ENCODE data around the gene ARMH4. TPM values are rescaled to one million over a fixed set of nuclear protein-coding genes. Genes with fewer than 3 reads are reported as not detected.

ARMH4 gene
- polyA plus RNA-seq, 3 donors: 0.07 TPM; not detected in 2

GRCh38 chr14:58196198-58196597 lies 44.2 kb upstream of the ARMH4 start:
- Mint-ChIP-seq H3K4me3 (no peak overlapping the region), H3K4me1 (peaks cover 17% of the 10 kb centered on the region), H3K36me3 (no peaks in the 10 kb centered on the region), H3K27me3 (ENCODE audit: low read depth in 3 of 3) (peaks cover 4 to 6% (median 5%) of the 10 kb centered on the region in 3 donors), H3K9me3 (peaks cover 0 to 2% (median 0%) of the 10 kb centered on the region in 7 donors), H3K27ac (no peak overlapping the region)
- H3K27me3 ChIP-seq (ENCODE audit: control insufficient read depth in 2 of 2, insufficient read depth in 2 of 2, low read length in 2 of 2): no peaks in the 10 kb centered on the region
- peaks cover 13 to 15% of the 10 kb centered on the region in 2 donors for H3K4me1 ChIP-seq (ENCODE audit: control insufficient read depth in 1 of 2, insufficient read depth in 2 of 2, low read length in 2 of 2)
- no peak overlapping the region for H3K27ac ChIP-seq (ENCODE audit: low read depth in 1 of 2, low read length in 2 of 2)
- peaks cover 12% of the 10 kb centered on the region for H3K79me2 ChIP-seq (ENCODE audit: insufficient read depth, low read length)
- DNase-seq: no peak
- no peak overlapping the region for H3K9ac ChIP-seq (ENCODE audit: insufficient read depth, low read length, poor library complexity, severe bottlenecking)
- H2AFZ ChIP-seq (ENCODE audit: insufficient read depth, low read depth, low read length, poor library complexity, severe bottlenecking): no peak overlapping the region
- TF ChIP-seq, protein P1, sequence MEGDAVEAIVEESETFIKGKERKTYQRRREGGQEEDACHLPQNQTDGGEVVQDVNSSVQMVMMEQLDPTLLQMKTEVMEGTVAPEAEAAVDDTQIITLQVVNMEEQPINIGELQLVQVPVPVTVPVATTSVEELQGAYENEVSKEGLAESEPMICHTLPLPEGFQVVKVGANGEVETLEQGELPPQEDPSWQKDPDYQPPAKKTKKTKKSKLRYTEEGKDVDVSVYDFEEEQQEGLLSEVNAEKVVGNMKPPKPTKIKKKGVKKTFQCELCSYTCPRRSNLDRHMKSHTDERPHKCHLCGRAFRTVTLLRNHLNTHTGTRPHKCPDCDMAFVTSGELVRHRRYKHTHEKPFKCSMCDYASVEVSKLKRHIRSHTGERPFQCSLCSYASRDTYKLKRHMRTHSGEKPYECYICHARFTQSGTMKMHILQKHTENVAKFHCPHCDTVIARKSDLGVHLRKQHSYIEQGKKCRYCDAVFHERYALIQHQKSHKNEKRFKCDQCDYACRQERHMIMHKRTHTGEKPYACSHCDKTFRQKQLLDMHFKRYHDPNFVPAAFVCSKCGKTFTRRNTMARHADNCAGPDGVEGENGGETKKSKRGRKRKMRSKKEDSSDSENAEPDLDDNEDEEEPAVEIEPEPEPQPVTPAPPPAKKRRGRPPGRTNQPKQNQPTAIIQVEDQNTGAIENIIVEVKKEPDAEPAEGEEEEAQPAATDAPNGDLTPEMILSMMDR (IDR thresholded peaks at IDR 0.05): no peak
- intact Hi-C loops (cut with micrococcal nuclease): no loop called here
- WGBS (ENCODE audit: insufficient coverage): no CpG with 5 or more reads among the region's 1 CpG
- no peak overlapping the region for H3K4me2 ChIP-seq (replicated peaks; ENCODE audit: extremely low read depth, low read length, poor library complexity, severe bottlenecking)
- H3K4me3 ChIP-seq (replicated peaks in 1 of 3; ENCODE audit: low read depth in 2 of 3, low read length in 3 of 3): no peak overlapping the region
- H4K20me1 ChIP-seq (ENCODE audit: insufficient read depth, low read length): no peaks in the 10 kb centered on the region
- no peaks in the 10 kb centered on the region for H3K36me3 ChIP-seq (replicated peaks in 1 of 2; ENCODE audit: control insufficient read depth in 1 of 2, insufficient read depth in 2 of 2, low read length in 2 of 2)
- H3K9me3 ChIP-seq (replicated peaks in 1 of 2; ENCODE audit: control insufficient read depth in 1 of 2, insufficient read depth in 1 of 2, low read length in 2 of 2): no peaks in the 10 kb centered on the region

DNA sequence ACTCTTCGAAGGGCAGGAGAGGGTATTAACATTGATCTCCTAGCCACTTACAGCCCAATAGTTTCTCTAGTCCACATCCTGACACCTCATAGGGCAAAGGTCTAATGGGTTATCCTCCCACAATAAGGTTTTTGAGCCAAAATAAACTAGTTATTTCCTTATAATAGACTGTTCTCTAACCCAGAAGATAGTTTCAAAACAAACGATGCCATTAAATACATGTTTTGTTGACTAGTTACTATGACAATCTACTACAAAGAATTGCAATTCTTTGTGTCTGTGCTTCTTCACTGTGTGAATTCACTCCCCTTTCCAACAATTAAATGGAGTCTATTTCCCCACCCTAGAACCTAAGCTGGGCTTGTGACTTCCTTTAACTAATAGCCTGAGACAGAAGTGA lies 41.5 kb upstream of the ARMH4 start:
- Histone ChIP-seq H3K4me2 (replicated peaks; ENCODE audit: extremely low read depth, low read length, poor library complexity, severe bottlenecking) (no peak overlapping the region), H3K4me1 (ENCODE audit: control insufficient read depth in 1 of 2, insufficient read depth in 2 of 2, low read length in 2 of 2) (no peaks in the 10 kb centered on the region), H3K9me3 (replicated peaks in 1 of 2; ENCODE audit: control insufficient read depth in 1 of 2, insufficient read depth in 1 of 2, low read length in 2 of 2) (no peaks in the 10 kb centered on the region), H3K36me3 (replicated peaks in 1 of 2; ENCODE audit: control insufficient read depth in 1 of 2, insufficient read depth in 2 of 2, low read length in 2 of 2) (no peaks in the 10 kb centered on the region), H3K27ac (ENCODE audit: low read depth in 1 of 2, low read length in 2 of 2) (no peak overlapping the region), H3K4me3 (replicated peaks in 1 of 3; ENCODE audit: low read depth in 2 of 3, low read length in 3 of 3) (no peak overlapping the region), H3K27me3 (ENCODE audit: control insufficient read depth in 2 of 2, insufficient read depth in 2 of 2, low read length in 2 of 2) (no peaks in the 10 kb centered on the region), H2AFZ (ENCODE audit: insufficient read depth, low read depth, low read length, poor library complexity, severe bottlenecking) (no peak overlapping the region), H3K9ac (ENCODE audit: insufficient read depth, low read length, poor library complexity, severe bottlenecking) (no peak overlapping the region), H4K20me1 (ENCODE audit: insufficient read depth, low read length) (no peaks in the 10 kb centered on the region), H3K79me2 (ENCODE audit: insufficient read depth, low read length) (no peaks in the 10 kb centered on the region)
- peaks cover 0 to 2% (median 0%) of the 10 kb centered on the region in 7 donors for H3K9me3 Mint-ChIP-seq
- no peak overlapping the region for H3K4me3 Mint-ChIP-seq
- H3K27ac Mint-ChIP-seq: no peak overlapping the region
- intact Hi-C loops (cut with micrococcal nuclease): no loop called here
- no CpG with 5 or more reads among the region's 2 CpGs for WGBS (ENCODE audit: insufficient coverage)
- TF ChIP-seq, protein P1 (IDR thresholded peaks at IDR 0.05): no peak
- peaks cover 4 to 8% (median 5%) of the 10 kb centered on the region in 3 donors for H3K27me3 Mint-ChIP-seq (ENCODE audit: low read depth in 3 of 3)
- DNase-seq: no peak
- H3K36me3 Mint-ChIP-seq: no peaks in the 10 kb centered on the region
- no peaks in the 10 kb centered on the region for H3K4me1 Mint-ChIP-seq

Data from CD14-positive monocyte (primary cell).